Left lung (tissue), 10 donors: Measurements from ENCODE around the gene SLC2A5. TPM values are rescaled to one million over a fixed set of nuclear protein-coding genes. Genes with fewer than 3 reads are reported as not detected.
A peak's percentile ranks its signal among the peaks of the same experiment; 100 is the strongest.

Experiments
- ATAC-seq: fragments of 200-7000 bp; cut with Tn5 transposase; one replicate; pipeline ENCODE4 v1.9.1; 2020; ENCODE audit warnings: moderate library complexity
- DNase-seq, 4 donors: peaks; one replicate each; pipeline ENCODE4 v3.0.0-alpha.2; 2013 to 2020
- H3K27ac ChIP-seq, 2 donors: fragments of 200-600 bp; sonication (generic) in 1 of 2; one replicate each; pipeline versions ENCODE4 v1.5.0 to v1.8.0; 2020 to 2021
- H3K27me3 ChIP-seq, 2 donors: fragments of 200-600 bp; sonication (generic) in 1 of 2; one replicate each; pipeline versions ENCODE4 v1.5.0 to v1.8.0; 2020 to 2021
- H3K36me3 ChIP-seq, 2 donors: fragments of 200-600 bp; sonication (generic) in 1 of 2; one replicate each; pipeline versions ENCODE4 v1.5.0 to v1.8.0; 2020 to 2021
- H3K4me1 ChIP-seq, 2 donors: fragments of 200-600 bp; one replicate each; pipeline ENCODE4 v1.8.0; 2021
- H3K4me3 ChIP-seq, 2 donors: fragments of 200-600 bp; sonication (generic) in 1 of 2; one replicate each; pipeline versions ENCODE4 v1.5.0 to v1.8.0; 2020 to 2021; ENCODE audit warnings: mild to moderate bottlenecking in 1 of 2
- H3K9me3 ChIP-seq, 2 donors: fragments of 200-600 bp; sonication (generic) in 1 of 2; one replicate each; pipeline versions ENCODE4 v1.5.0 to v1.8.0; 2020 to 2021
- intact Hi-C, 2 donors: fragments of 100-400 bp; cut with DNase I; formaldehyde crosslinking; loops; one replicate each; pipeline versions ENCODE4 v1.11.2 to v1.14.2; 2022
- polyA plus RNA-seq, 6 donors: library from polyadenylated mRNA; unstranded; fragments of 120-200 nt; gene quantifications; one replicate each; pipeline ENCODE4 v1.2.1, GENCODE V29; 2013; ENCODE audit not compliant: insufficient read length in 6 of 6
- total RNA-seq, 2 donors: library from RNA; stranded (reverse); fragmentation: NEBNext Ultra II Directional; extraction: Animal tissue kit (Norgen Biotek cat#: 25700); gene quantifications; one replicate each; pipeline ENCODE4 v1.2.1, GENCODE V29; 2021
- TF ChIP-seq, protein P1 (sequence below), 2 donors: fragments of 200-600 bp; sonication (generic) in 1 of 2; IDR thresholded peaks; one replicate each; pipeline versions ENCODE4 v1.5.0 to v1.8.0; 2021; ENCODE audit warnings: antibody characterized with exemption in 2 of 2
- donor health status: DM: no; HTN: yes; CAD: no.
- donor health status: DM: no; HTN: no; CAD: no.

Gene SLC2A5
- total and polyA plus RNA-seq, 8 donors: 0.52 to 1.6 (median 1.0) TPM

- TF ChIP-seq, protein P1, sequence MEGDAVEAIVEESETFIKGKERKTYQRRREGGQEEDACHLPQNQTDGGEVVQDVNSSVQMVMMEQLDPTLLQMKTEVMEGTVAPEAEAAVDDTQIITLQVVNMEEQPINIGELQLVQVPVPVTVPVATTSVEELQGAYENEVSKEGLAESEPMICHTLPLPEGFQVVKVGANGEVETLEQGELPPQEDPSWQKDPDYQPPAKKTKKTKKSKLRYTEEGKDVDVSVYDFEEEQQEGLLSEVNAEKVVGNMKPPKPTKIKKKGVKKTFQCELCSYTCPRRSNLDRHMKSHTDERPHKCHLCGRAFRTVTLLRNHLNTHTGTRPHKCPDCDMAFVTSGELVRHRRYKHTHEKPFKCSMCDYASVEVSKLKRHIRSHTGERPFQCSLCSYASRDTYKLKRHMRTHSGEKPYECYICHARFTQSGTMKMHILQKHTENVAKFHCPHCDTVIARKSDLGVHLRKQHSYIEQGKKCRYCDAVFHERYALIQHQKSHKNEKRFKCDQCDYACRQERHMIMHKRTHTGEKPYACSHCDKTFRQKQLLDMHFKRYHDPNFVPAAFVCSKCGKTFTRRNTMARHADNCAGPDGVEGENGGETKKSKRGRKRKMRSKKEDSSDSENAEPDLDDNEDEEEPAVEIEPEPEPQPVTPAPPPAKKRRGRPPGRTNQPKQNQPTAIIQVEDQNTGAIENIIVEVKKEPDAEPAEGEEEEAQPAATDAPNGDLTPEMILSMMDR (IDR thresholded peaks at IDR 0.05): no peak
- no peaks in the 10 kb centered on the region for H3K36me3 ChIP-seq
- no peak overlapping the region for H3K4me3 ChIP-seq
- intact Hi-C loops: no loop called here
- no peaks in the 10 kb centered on the region for H3K27me3 ChIP-seq
- DNase-seq (peak in 2 of 4 donors; percentile 42 to 62), ATAC-seq (peak; percentile 68)
- peak overlapping the region in 1 of 2 donors; percentile 57 for H3K27ac ChIP-seq
- H3K9me3 ChIP-seq: no peaks in the 10 kb centered on the region
- H3K4me1 ChIP-seq: peaks cover 8 to 61% of the 10 kb centered on the region in 2 donors
Measured at GRCh38 chr1:9086045-9086444, 16.6 kb upstream of the SLC2A5 start.

GRCh38 chr1:9085306-9085940 lies 16.0 kb upstream of the SLC2A5 start:
- intact Hi-C loops: no loop called here
- peaks cover 8 to 61% of the 10 kb centered on the region in 2 donors for H3K4me1 ChIP-seq
- H3K27ac ChIP-seq: peak overlapping the region in 1 of 2 donors; percentile 57
- DNase-seq (no peak), ATAC-seq (no peak)
- no peaks in the 10 kb centered on the region for H3K36me3 ChIP-seq
- H3K27me3 ChIP-seq: no peaks in the 10 kb centered on the region
- TF ChIP-seq, protein P1 (IDR thresholded peaks at IDR 0.05): no peak
- H3K4me3 ChIP-seq: no peak overlapping the region
- H3K9me3 ChIP-seq: no peaks in the 10 kb centered on the region

GRCh38 chr1:9084906-9085305 lies 15.5 kb upstream of the SLC2A5 start:
- H3K4me1 ChIP-seq: peaks cover 8 to 61% of the 10 kb centered on the region in 2 donors
- TF ChIP-seq, protein P1 (IDR thresholded peaks at IDR 0.05): no peak
- intact Hi-C loops: no loop called here
- H3K4me3 ChIP-seq: no peak overlapping the region
- ATAC-seq (peak; percentile 20), DNase-seq (no peak)
- H3K9me3 ChIP-seq: no peaks in the 10 kb centered on the region
- no peaks in the 10 kb centered on the region for H3K27me3 ChIP-seq
- H3K27ac ChIP-seq: peak overlapping the region in 1 of 2 donors; percentile 24
- H3K36me3 ChIP-seq: no peaks in the 10 kb centered on the region

DNA sequence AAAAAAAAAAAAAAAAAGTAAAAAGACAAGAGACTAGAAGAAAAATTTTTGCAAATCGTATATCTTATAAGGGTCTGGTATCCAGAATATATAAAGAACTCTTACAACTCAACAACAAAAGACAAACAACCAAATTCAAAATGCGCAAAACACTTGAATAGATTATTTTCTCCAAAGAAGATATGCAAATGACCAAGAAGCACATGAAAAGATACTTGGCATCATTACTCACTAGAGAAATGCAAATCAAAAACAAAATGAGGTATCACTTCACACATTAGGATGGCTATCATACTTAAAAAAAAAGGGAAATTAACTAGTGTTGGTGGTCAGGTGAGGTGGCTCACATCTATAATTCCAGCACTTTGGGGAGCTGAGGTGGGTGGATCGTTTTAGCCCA lies 12.0 kb upstream of the SLC2A5 start:
- DNase-seq: no peak

DNA sequence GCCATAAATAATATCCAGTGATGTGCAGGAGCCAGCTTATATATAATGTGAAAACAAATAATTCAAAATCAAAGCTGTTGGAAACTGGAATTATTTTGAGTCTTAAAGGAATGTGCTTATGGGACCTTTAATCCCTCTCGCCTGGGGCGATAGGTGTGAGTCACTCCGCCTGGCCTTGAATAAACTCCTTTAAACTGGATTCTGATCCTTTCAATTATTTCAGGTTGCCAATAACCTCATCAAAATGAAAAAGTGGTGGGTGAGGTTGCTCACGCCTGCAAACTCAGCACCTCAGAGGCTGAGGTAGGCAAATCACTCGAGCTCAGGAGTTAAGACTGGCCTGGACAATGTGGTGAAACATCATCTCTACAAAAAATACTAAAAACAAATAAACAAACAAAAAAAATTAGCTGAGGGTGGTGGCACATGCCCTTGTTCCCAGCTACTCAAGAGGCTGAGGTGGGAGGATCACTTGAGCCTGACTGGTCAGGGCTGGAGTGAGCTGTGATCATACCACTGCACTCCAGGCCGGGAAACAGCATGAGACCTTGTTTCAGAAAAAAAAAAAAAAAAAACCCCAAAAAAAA lies 11.4 kb upstream of the SLC2A5 start:
- no peak overlapping the region for H3K27ac ChIP-seq
- TF ChIP-seq, protein P1 (IDR thresholded peaks at IDR 0.05): no peak
- H3K4me3 ChIP-seq: no peak overlapping the region
- DNase-seq (no peak), ATAC-seq (peak; percentile 54)
- H3K4me1 ChIP-seq: peaks cover 3 to 57% of the 10 kb centered on the region in 2 donors
- no peaks in the 10 kb centered on the region for H3K27me3 ChIP-seq
- intact Hi-C loops: no loop called here
- H3K9me3 ChIP-seq: no peaks in the 10 kb centered on the region
- no peaks in the 10 kb centered on the region for H3K36me3 ChIP-seq

More for the DNA sequence above, 12.0 kb upstream of the SLC2A5 start:
- Histone ChIP-seq H3K36me3 (no peaks in the 10 kb centered on the region), H3K27me3 (no peaks in the 10 kb centered on the region), H3K27ac (peak overlapping the region in 1 of 2 donors; percentile 38), H3K9me3 (no peaks in the 10 kb centered on the region), H3K4me3 (no peak overlapping the region), H3K4me1 (peaks cover 8 to 64% of the 10 kb centered on the region in 2 donors)
- TF ChIP-seq, protein P1 (IDR thresholded peaks at IDR 0.05): no peak
- intact Hi-C loops: no loop called here
- no peak for ATAC-seq
